ENCODE data around the gene TEX22. TPM values are rescaled to one million over a fixed set of nuclear protein-coding genes. Genes with fewer than 3 reads are reported as not detected.

The TEX22 gene
- total and polyA plus RNA-seq, 2 donors (not counting 1 experiment from before 2014, with no cell fraction given) = 1.7 to 7.0 TPM

GRCh38 chr14:105354541-105354940, 43.8 kb upstream of the TEX22 start:
- no peaks in the 10 kb centered on the region for H3K9me3 Mint-ChIP-seq (ENCODE audit: insufficient read depth)
- ATAC-seq (ENCODE audit: low read depth) = no peak
- TF ChIP-seq, protein P1, sequence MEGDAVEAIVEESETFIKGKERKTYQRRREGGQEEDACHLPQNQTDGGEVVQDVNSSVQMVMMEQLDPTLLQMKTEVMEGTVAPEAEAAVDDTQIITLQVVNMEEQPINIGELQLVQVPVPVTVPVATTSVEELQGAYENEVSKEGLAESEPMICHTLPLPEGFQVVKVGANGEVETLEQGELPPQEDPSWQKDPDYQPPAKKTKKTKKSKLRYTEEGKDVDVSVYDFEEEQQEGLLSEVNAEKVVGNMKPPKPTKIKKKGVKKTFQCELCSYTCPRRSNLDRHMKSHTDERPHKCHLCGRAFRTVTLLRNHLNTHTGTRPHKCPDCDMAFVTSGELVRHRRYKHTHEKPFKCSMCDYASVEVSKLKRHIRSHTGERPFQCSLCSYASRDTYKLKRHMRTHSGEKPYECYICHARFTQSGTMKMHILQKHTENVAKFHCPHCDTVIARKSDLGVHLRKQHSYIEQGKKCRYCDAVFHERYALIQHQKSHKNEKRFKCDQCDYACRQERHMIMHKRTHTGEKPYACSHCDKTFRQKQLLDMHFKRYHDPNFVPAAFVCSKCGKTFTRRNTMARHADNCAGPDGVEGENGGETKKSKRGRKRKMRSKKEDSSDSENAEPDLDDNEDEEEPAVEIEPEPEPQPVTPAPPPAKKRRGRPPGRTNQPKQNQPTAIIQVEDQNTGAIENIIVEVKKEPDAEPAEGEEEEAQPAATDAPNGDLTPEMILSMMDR (IDR thresholded peaks at IDR 0.05) = no peak
- no peak for TF ChIP-seq EZH2 (IDR thresholded peaks at IDR 0.05; ENCODE audit: borderline replicate concordance, insufficient read depth, low read depth, low read length, poor library complexity, severe bottlenecking)
- POLR2A ChIA-PET = no interaction called here
- Histone ChIP-seq H3K27ac (ENCODE audit: low read length in 2 of 2) (no peak overlapping the region), H3K36me3 (replicated peaks in 1 of 2; ENCODE audit: control extremely low read depth in 1 of 2, control insufficient read depth in 1 of 2, extremely low read depth in 1 of 2, insufficient read depth in 2 of 2, low read length in 1 of 2) (no peaks in the 10 kb centered on the region), H3K4me3 (ENCODE audit: control extremely low read depth in 1 of 5, extremely low read depth in 1 of 5, insufficient read depth in 1 of 5, low read depth in 2 of 5, low read length in 4 of 5) (no peak overlapping the region), H3K79me2 (ENCODE audit: control insufficient read depth, insufficient read depth, low read length) (no peaks in the 10 kb centered on the region), H4K20me1 (ENCODE audit: control insufficient read depth, insufficient read depth, low read length, poor library complexity, severe bottlenecking) (peaks cover 19% of the 10 kb centered on the region), H3K9ac (ENCODE audit: low read length) (no peak overlapping the region), H3K4me1 (ENCODE audit: control insufficient read depth in 2 of 2, insufficient read depth in 2 of 2, low read length in 2 of 2) (peaks cover 4 to 13% of the 10 kb centered on the region in 2 donors), H3K27me3 (replicated peaks in 1 of 4; ENCODE audit: control extremely low read depth in 1 of 4, control insufficient read depth in 3 of 4, insufficient read depth in 4 of 4, low read length in 3 of 4) (no peaks in the 10 kb centered on the region), H2AFZ (ENCODE audit: insufficient read depth, low read depth, low read length, poor library complexity, severe bottlenecking) (no peak overlapping the region), H3K9me3 (ENCODE audit: control extremely low read depth in 1 of 3, control insufficient read depth in 2 of 3, insufficient read depth in 1 of 3, low read length in 2 of 3) (peaks cover 0 to 13% (median 3%) of the 10 kb centered on the region in 3 donors), H3K4me2 (replicated peaks; ENCODE audit: low read depth, low read length, poor library complexity, severe bottlenecking) (no peak overlapping the region)
- peak; percentile 21 for DNase-seq
- peaks cover 8% of the 10 kb centered on the region for H3K4me1 Mint-ChIP-seq
- no peaks in the 10 kb centered on the region for H3K27me3 Mint-ChIP-seq
- H3K27ac Mint-ChIP-seq = no peak overlapping the region
- WGBS (ENCODE audit: insufficient coverage) = 97% methylated on average over 20 of the region's 20 CpGs
- H3K4me3 Mint-ChIP-seq = no peak overlapping the region
- intact Hi-C loops (cut with micrococcal nuclease) = no loop called here
- CTCF ChIA-PET = interaction anchor here (0.7 kb wide), 1 partner anchor 264 kb away, joined by 3 read pairs; no protein-coding TSS in a partner anchor

DNA sequence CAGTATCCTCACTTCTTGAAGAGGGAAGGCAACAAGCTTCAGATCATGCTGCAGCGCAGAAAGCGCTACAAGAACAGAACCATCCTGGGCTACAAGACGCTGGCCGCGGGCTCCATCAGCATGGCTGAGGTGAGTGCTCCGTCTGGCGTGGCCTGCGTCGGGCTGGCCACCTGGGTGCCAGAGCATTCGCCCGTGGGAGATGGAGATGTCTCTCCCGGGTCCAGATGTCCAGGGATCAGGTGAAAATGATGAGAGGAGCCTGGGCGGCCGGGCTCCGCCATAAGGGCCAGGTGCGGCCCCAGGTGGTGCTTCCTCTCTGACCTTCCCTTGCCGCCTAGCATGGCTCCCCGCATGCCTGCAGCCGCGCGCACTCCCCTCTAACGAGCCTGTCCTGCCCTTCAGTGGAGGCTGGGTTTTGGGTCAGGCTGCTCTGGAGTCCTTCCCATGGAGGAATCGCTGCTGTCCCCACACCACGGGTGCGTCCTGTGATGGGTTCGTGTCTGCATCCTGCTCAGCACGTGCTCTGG, 43.2 kb upstream of the TEX22 start:
- Histone ChIP-seq H3K36me3 (replicated peaks in 1 of 2; ENCODE audit: control extremely low read depth in 1 of 2, control insufficient read depth in 1 of 2, extremely low read depth in 1 of 2, insufficient read depth in 2 of 2, low read length in 1 of 2) (no peaks in the 10 kb centered on the region), H3K4me1 (ENCODE audit: control insufficient read depth in 2 of 2, insufficient read depth in 2 of 2, low read length in 2 of 2) (peaks cover 4 to 13% of the 10 kb centered on the region in 2 donors), H3K4me2 (replicated peaks; ENCODE audit: low read depth, low read length, poor library complexity, severe bottlenecking) (no peak overlapping the region), H2AFZ (ENCODE audit: insufficient read depth, low read depth, low read length, poor library complexity, severe bottlenecking) (no peak overlapping the region), H3K27me3 (replicated peaks in 1 of 4; ENCODE audit: control extremely low read depth in 1 of 4, control insufficient read depth in 3 of 4, insufficient read depth in 4 of 4, low read length in 3 of 4) (no peaks in the 10 kb centered on the region), H3K27ac (ENCODE audit: low read length in 2 of 2) (no peak overlapping the region), H3K79me2 (ENCODE audit: control insufficient read depth, insufficient read depth, low read length) (no peaks in the 10 kb centered on the region), H3K9ac (ENCODE audit: low read length) (no peak overlapping the region), H3K9me3 (ENCODE audit: control extremely low read depth in 1 of 3, control insufficient read depth in 2 of 3, insufficient read depth in 1 of 3, low read length in 2 of 3) (peaks cover 0 to 13% (median 3%) of the 10 kb centered on the region in 3 donors), H3K4me3 (ENCODE audit: control extremely low read depth in 1 of 5, extremely low read depth in 1 of 5, insufficient read depth in 1 of 5, low read depth in 2 of 5, low read length in 4 of 5) (no peak overlapping the region), H4K20me1 (ENCODE audit: control insufficient read depth, insufficient read depth, low read length, poor library complexity, severe bottlenecking) (peaks cover 19% of the 10 kb centered on the region)
- peak; percentile 26 for DNase-seq
- no peak overlapping the region for H3K27ac Mint-ChIP-seq
- peaks cover 8% of the 10 kb centered on the region for H3K4me1 Mint-ChIP-seq
- 97% methylated on average over 27 of the region's 27 CpGs for WGBS (ENCODE audit: insufficient coverage)
- ATAC-seq (ENCODE audit: low read depth) = no peak
- no peak overlapping the region for H3K4me3 Mint-ChIP-seq
- no peaks in the 10 kb centered on the region for H3K9me3 Mint-ChIP-seq (ENCODE audit: insufficient read depth)
- POLR2A ChIA-PET = no interaction called here
- intact Hi-C loops (cut with micrococcal nuclease) = no loop called here
- TF ChIP-seq, protein P1 (IDR thresholded peaks at IDR 0.05) = no peak
- TF ChIP-seq EZH2 (IDR thresholded peaks at IDR 0.05; ENCODE audit: borderline replicate concordance, insufficient read depth, low read depth, low read length, poor library complexity, severe bottlenecking) = no peak
- CTCF ChIA-PET = no interaction called here
- no peaks in the 10 kb centered on the region for H3K27me3 Mint-ChIP-seq
